PC-9 (cell line): ENCODE data around the gene BSPRY. TPM values are rescaled to one million over a fixed set of nuclear protein-coding genes. Genes with fewer than 3 reads are reported as not detected.

ENCODE experiments used
- BruUV-seq: library from RNA; stranded (reverse); fragments of 400-500 nt; replicated peaks from 2 replicates; lab custom pipeline; 2021; lab: Mats Ljungman, UMichigan
- CTCF ChIA-PET: fragments of 300-600 bp; sonication (Branson Sonifier 250); formaldehyde crosslinking; loops from one replicate; lab custom pipeline; 2022; ENCODE audit warnings: antibody characterized with exemption; lab: Charles Lee
- POLR2A ChIA-PET: fragments of 300-600 bp; sonication (Branson Sonifier 250); formaldehyde crosslinking; loops from one replicate; lab custom pipeline; 2022; ENCODE audit warnings: antibody characterized with exemption; ENCODE audit not compliant: unreplicated experiment; lab: Charles Lee
- DNase-seq, 2 experiments: peaks; one replicate each; pipeline versions ENCODE4 v3.0.0 to v3.0.0-alpha.2; 2015 to 2022; ENCODE audit warnings: mixed read lengths in 1 of 2
- H2AFZ ChIP-seq: fragments of 200-600 bp; sonication (generic); 2 replicates; pipeline ENCODE4 v1.8.1; 2017; ENCODE audit warnings: antibody characterized with exemption
- H3F3A ChIP-seq: fragments of 200-600 bp; sonication (generic); 2 replicates; pipeline ENCODE4 v1.8.1; 2017; ENCODE audit warnings: antibody characterized with exemption, mild to moderate bottlenecking, low read depth; ENCODE audit not compliant: insufficient read depth
- H3K27ac ChIP-seq: fragments of 200-600 bp; sonication (generic); 2 replicates; pipeline ENCODE4 v1.6.1; 2016; ENCODE audit warnings: mixed run types
- H3K27me3 ChIP-seq: fragments of 200-600 bp; sonication (generic); 2 replicates; pipeline ENCODE4 v1.6.1; 2016; ENCODE audit warnings: low read depth, mixed run types; ENCODE audit not compliant: insufficient read depth
- H3K36me3 ChIP-seq: fragments of 200-600 bp; sonication (generic); 2 replicates; pipeline ENCODE4 v1.6.1; 2016; ENCODE audit warnings: low read depth, mixed run types
- H3K4me1 ChIP-seq: fragments of 200-600 bp; sonication (generic); replicated peaks from 2 replicates; pipeline ENCODE4 v1.6.1; 2016; ENCODE audit warnings: mixed run types; ENCODE audit not compliant: insufficient read depth
- H3K4me2 ChIP-seq: fragments of 200-600 bp; sonication (generic); 2 replicates; pipeline ENCODE4 v1.6.1; 2017; ENCODE audit warnings: mixed run types
- H3K4me3 ChIP-seq: fragments of 200-600 bp; sonication (generic); 2 replicates; pipeline ENCODE4 v1.6.1; 2016; ENCODE audit warnings: mixed run types
- H3K79me2 ChIP-seq: fragments of 200-600 bp; sonication (generic); 2 replicates; pipeline ENCODE4 v1.6.1; 2017; ENCODE audit warnings: low read depth, mixed run types
- H3K9me2 ChIP-seq: fragments of 200-600 bp; sonication (generic); 2 replicates; pipeline ENCODE4 v1.8.1; 2017; ENCODE audit warnings: mild to moderate bottlenecking; ENCODE audit not compliant: insufficient read depth
- H3K9me3 ChIP-seq: fragments of 200-600 bp; sonication (generic); 2 replicates; pipeline ENCODE4 v1.8.1; 2016; ENCODE audit warnings: low read depth; ENCODE audit not compliant: insufficient read depth
- H4K20me1 ChIP-seq: fragments of 200-600 bp; sonication (generic); 2 replicates; pipeline ENCODE4 v1.8.1; 2017; ENCODE audit not compliant: insufficient read depth
- CTCF ChIP-seq: fragments of 200-600 bp; sonication (generic); conservative IDR thresholded peaks from 2 replicates; pipeline ENCODE4 v1.6.1; 2017; ENCODE audit warnings: mixed run types, antibody characterized with exemption, mild to moderate bottlenecking, moderate library complexity
- EZH2 ChIP-seq: fragments of 200-600 bp; sonication (generic); IDR thresholded peaks from 2 replicates; pipeline ENCODE4 v1.8.0; 2017; ENCODE audit warnings: antibody characterized with exemption, low read depth
- intact Hi-C: fragments of 100-400 bp; cut with micrococcal nuclease; formaldehyde crosslinking; loops from one replicate; pipeline ENCODE4 v1.10.0; 2022; ENCODE audit not compliant: unreplicated experiment
- total RNA-seq: library from RNA; stranded (reverse); gene quantifications from 2 replicates; pipeline ENCODE4 v1.2.3, GENCODE V29; 2021

Gene BSPRY
- total RNA-seq, 1 experiment from 2014 or later: 29.3 TPM

GRCh38 chr9:113350107-113350661 lies 843 bp downstream of the BSPRY start:
- POLR2A ChIA-PET: interaction anchor here (0.7 kb wide), 1 partner anchor 48 kb away, joined by 8 read pairs; no protein-coding TSS in a partner anchor
- CTCF ChIA-PET: interaction anchor here (0.5 kb wide), 1 partner anchor 56 kb away, joined by 4 read pairs; no protein-coding TSS in a partner anchor
- Histone ChIP-seq H3K4me1 (peaks cover 38% of the 10 kb centered on the region), H3K36me3 (peaks cover 4% of the 10 kb centered on the region; the same call in 1 of the 2 replicates), H3K27me3 (no peaks in the 10 kb centered on the region), H2AFZ (peak overlapping the region; percentile 88), H3K4me2 (peak overlapping the region; percentile 88), H4K20me1 (no peaks in the 10 kb centered on the region), H3K9me2 (no peaks in the 10 kb centered on the region), H3K79me2 (peaks cover 35% of the 10 kb centered on the region), H3K27ac (no peak overlapping the region), H3F3A (peaks cover 21% of the 10 kb centered on the region; the same call in 1 of the 2 replicates), H3K4me3 (peak overlapping the region; percentile 96), H3K9me3 (no peaks in the 10 kb centered on the region)
- intact Hi-C loops: loop anchor here (1.0 kb wide), 1 partner anchor 41 kb away; no protein-coding TSS in a partner anchor
- no peak for DNase-seq
- TSS peak; percentile 42 for BruUV-seq
- TF ChIP-seq CTCF: no peak

- H3K9me2 ChIP-seq: no peaks in the 10 kb centered on the region
- intact Hi-C loops: loop anchor here (1.0 kb wide), 1 partner anchor 42 kb away; no protein-coding TSS in a partner anchor
- H3K4me3 ChIP-seq: no peak overlapping the region; the same call in 1 of the 2 replicates
- H3F3A ChIP-seq: peaks cover 21% of the 10 kb centered on the region; the same call in 1 of the 2 replicates
- no peaks in the 10 kb centered on the region for H3K27me3 ChIP-seq
- no TSS peak for BruUV-seq
- no peaks in the 10 kb centered on the region for H4K20me1 ChIP-seq
- POLR2A ChIA-PET: no interaction called here
- H3K27ac ChIP-seq: peak overlapping the region; percentile 46; the same call in 1 of the 2 replicates
- CTCF ChIA-PET: interaction anchor here (0.7 kb wide), 1 partner anchor 432 kb away, joined by 3 read pairs; no protein-coding TSS in a partner anchor
- peaks cover 38% of the 10 kb centered on the region for H3K4me1 ChIP-seq
- H3K9me3 ChIP-seq: no peaks in the 10 kb centered on the region
- H2AFZ ChIP-seq: no peak overlapping the region
- H3K79me2 ChIP-seq: peaks cover 35% of the 10 kb centered on the region
- peaks cover 4% of the 10 kb centered on the region; the same call in 1 of the 2 replicates for H3K36me3 ChIP-seq
- no peak for DNase-seq
- H3K4me2 ChIP-seq: peak overlapping the region; percentile 88
- TF ChIP-seq EZH2 (no peak), CTCF (no peak)
Observed at GRCh38 chr9:113350937-113351336, 1.6 kb downstream of the BSPRY start.

- Histone ChIP-seq H3F3A (peaks cover 21% of the 10 kb centered on the region; the same call in 1 of the 2 replicates), H2AFZ (no peak overlapping the region), H3K9me2 (no peaks in the 10 kb centered on the region), H3K27me3 (no peaks in the 10 kb centered on the region), H4K20me1 (no peaks in the 10 kb centered on the region), H3K4me2 (peak overlapping the region; percentile 51), H3K4me1 (peaks cover 38% of the 10 kb centered on the region), H3K79me2 (peaks cover 35% of the 10 kb centered on the region), H3K9me3 (no peaks in the 10 kb centered on the region), H3K27ac (peak overlapping the region; percentile 75), H3K4me3 (no peak overlapping the region), H3K36me3 (peaks cover 4% of the 10 kb centered on the region; the same call in 1 of the 2 replicates)
- BruUV-seq: TSS peak; percentile 91
- intact Hi-C loops: no loop called here
- no peak for DNase-seq
- no peak for TF ChIP-seq EZH2
- no peak for TF ChIP-seq CTCF
- ChIA-PET CTCF (interaction anchor here (0.6 kb wide), 1 partner anchor 83 kb away, joined by 3 read pairs; no protein-coding TSS in a partner anchor), POLR2A (interaction anchor here (0.6 to 1.0 kb wide), 3 partner anchors 47 to 59 kb away, joined by 6 to 11 read pairs (median 6); partner anchors contain the start of gene ALAD)
Observed at GRCh38 chr9:113352006-113352405, 2.7 kb downstream of the BSPRY start.
